ES-I3 (cell line): ENCODE data around the gene PREB.
A peak's percentile ranks its signal among the peaks of the same experiment; 100 is the strongest.

Experiments used
- H3K36me3 ChIP-seq: 2 replicates; pipeline ENCODE4 v1.6.1; 2013; ENCODE audit warnings: mild to moderate bottlenecking, low read length, control low read depth, moderate library complexity; ENCODE audit not compliant: insufficient read depth
- H3K4me1 ChIP-seq: 2 replicates; pipeline ENCODE4 v1.6.1; 2013; ENCODE audit warnings: mild to moderate bottlenecking, control low read depth, low read length; ENCODE audit not compliant: insufficient read depth
- H3K9ac ChIP-seq: 2 replicates; pipeline ENCODE4 v1.6.1; 2013; ENCODE audit warnings: low read depth, mild to moderate bottlenecking, low read length, moderate library complexity
- H3K9me3 ChIP-seq: 2 replicates; pipeline ENCODE4 v1.6.1; 2013; ENCODE audit warnings: mild to moderate bottlenecking, low read length, moderate library complexity; ENCODE audit not compliant: control insufficient read depth, insufficient read depth

Gene PREB

GRCh38 chr2:27089111-27089954 is 45.1 kb downstream of the PREB start:
- H3K36me3 ChIP-seq, result no peaks in the 10 kb centered on the region
- no peak overlapping the region for H3K9ac ChIP-seq
- H3K4me1 ChIP-seq, result peaks cover 3% of the 10 kb centered on the region; the same call in 1 of the 2 replicates
- no peaks in the 10 kb centered on the region for H3K9me3 ChIP-seq

GRCh38 chr2:27088634-27089033 is 45.8 kb downstream of the PREB start:
- peaks cover 3% of the 10 kb centered on the region; the same call in 1 of the 2 replicates for H3K4me1 ChIP-seq
- H3K9ac ChIP-seq, result no peak overlapping the region
- H3K9me3 ChIP-seq, result no peaks in the 10 kb centered on the region
- no peaks in the 10 kb centered on the region for H3K36me3 ChIP-seq

GRCh38 chr2:27087823-27088410 is 46.5 kb downstream of the PREB start:
- Histone ChIP-seq H3K9me3 (no peaks in the 10 kb centered on the region), H3K36me3 (no peaks in the 10 kb centered on the region), H3K9ac (no peak overlapping the region), H3K4me1 (peaks cover 1% of the 10 kb centered on the region; the same call in 1 of the 2 replicates)

GRCh38 chr2:27086724-27087593 is 47.5 kb downstream of the PREB start, which contains the start of gene KHK:
Gene KHK (plus strand): TSS chr2:27086772. CDS start chr2:27087260, 488 bp downstream.
- Histone ChIP-seq H3K9me3 (no peaks in the 10 kb centered on the region), H3K4me1 (no peaks in the 10 kb centered on the region; the same call in 1 of the 2 replicates), H3K36me3 (no peaks in the 10 kb centered on the region), H3K9ac (peak within 1 kb of the TSS; percentile 85)

GRCh38 chr2:27086090-27086723 is 48.2 kb downstream of the PREB start:
- no peaks in the 10 kb centered on the region for H3K36me3 ChIP-seq
- peak overlapping the region; percentile 85 for H3K9ac ChIP-seq
- H3K4me1 ChIP-seq, result peaks cover 4% of the 10 kb centered on the region; the same call in 1 of the 2 replicates
- H3K9me3 ChIP-seq, result no peaks in the 10 kb centered on the region

GRCh38 chr2:27085673-27086089 is 48.8 kb downstream of the PREB start:
- no peaks in the 10 kb centered on the region for H3K36me3 ChIP-seq
- peak overlapping the region; percentile 85 for H3K9ac ChIP-seq
- peaks cover 4% of the 10 kb centered on the region; the same call in 1 of the 2 replicates for H3K4me1 ChIP-seq
- no peaks in the 10 kb centered on the region for H3K9me3 ChIP-seq

GRCh38 chr2:27085062-27085672 is 49.3 kb downstream of the PREB start:
- Histone ChIP-seq H3K9me3 (no peaks in the 10 kb centered on the region), H3K4me1 (peaks cover 4% of the 10 kb centered on the region; the same call in 1 of the 2 replicates), H3K9ac (peak overlapping the region; percentile 85), H3K36me3 (no peaks in the 10 kb centered on the region)

GRCh38 chr2:27084297-27085061 is 50.0 kb downstream of the PREB start:
- H3K9ac ChIP-seq, result no peak overlapping the region
- peaks cover 4% of the 10 kb centered on the region; the same call in 1 of the 2 replicates for H3K4me1 ChIP-seq
- no peaks in the 10 kb centered on the region for H3K9me3 ChIP-seq
- no peaks in the 10 kb centered on the region for H3K36me3 ChIP-seq

- H3K9me3 ChIP-seq, result no peaks in the 10 kb centered on the region
- H3K36me3 ChIP-seq, result no peaks in the 10 kb centered on the region
- H3K9ac ChIP-seq, result no peak overlapping the region
- peaks cover 4% of the 10 kb centered on the region; the same call in 1 of the 2 replicates for H3K4me1 ChIP-seq
Measured at GRCh38 chr2:27083410-27084296, 50.8 kb downstream of the PREB start.

- no peaks in the 10 kb centered on the region for H3K36me3 ChIP-seq
- H3K9ac ChIP-seq, result no peak overlapping the region
- H3K4me1 ChIP-seq, result peaks cover 5% of the 10 kb centered on the region; the same call in 1 of the 2 replicates
- no peaks in the 10 kb centered on the region for H3K9me3 ChIP-seq
Measured at GRCh38 chr2:27082773-27083409, 51.5 kb downstream of the PREB start.

- H3K4me1 ChIP-seq, result peaks cover 9% of the 10 kb centered on the region; the same call in 1 of the 2 replicates
- H3K9ac ChIP-seq, result no peak overlapping the region
Measured at GRCh38 chr2:27081984-27082772, 52.3 kb downstream of the PREB start.

More at GRCh38 chr2:27081984-27082772, 52.3 kb downstream of the PREB start:
- Histone ChIP-seq H3K9me3 (no peaks in the 10 kb centered on the region), H3K36me3 (no peaks in the 10 kb centered on the region)
